HepG2 (cell line): ENCODE data around the gene MVK. TPM values are rescaled to one million over a fixed set of nuclear protein-coding genes. Genes with fewer than 3 reads are reported as not detected.

Experiments used
- ATAC-seq: fragments of 200-7000 bp; cut with Tn5 transposase; 3 replicates; pipeline ENCODE4 v1.9.1; 2020; ENCODE audit warnings: mild to moderate bottlenecking, moderate library complexity
- BruUV-seq: library from RNA; stranded (reverse); fragments of 400-500 nt; replicated peaks from 2 replicates; lab custom pipeline; 2021; lab: Mats Ljungman, UMichigan
- CTCF ChIA-PET: fragments of 300-600 bp; formaldehyde crosslinking; extraction: SDS; loops from one replicate; lab custom pipeline; 2021; ENCODE audit warnings: low total read pairs, inconsistent platforms, low intra/inter-chr PET ratio; lab: Yijun Ruan, JAX
- POLR2A ChIA-PET: fragments of 350-600 bp; sonication (Branson Sonifier 250); formaldehyde crosslinking; loops from one replicate; lab custom pipeline; 2020; ENCODE audit warnings: antibody characterized with exemption, inconsistent platforms; lab: Yijun Ruan, JAX
- DNase-seq: peaks from one replicate; pipeline ENCODE4 v3.0.0-alpha.2; 2015; ENCODE audit warnings: low spot score
- FAIRE-seq: peaks from 3 replicates; lab custom pipeline; 2011; peaks lifted over from hg19 to GRCh38; lab: Jason Lieb, UNC
- H2AFZ ChIP-seq: one replicate; pipeline ENCODE4 v1.6.1; 2011; ENCODE audit warnings: low read length, inconsistent platforms
- H3K27ac ChIP-seq: fragments of 300-600 bp; 3 replicates; pipeline ENCODE4 v1.8.0; 2011; ENCODE audit warnings: mixed run types, mild to moderate bottlenecking, mixed read lengths, low read length, inconsistent platforms; ENCODE audit not compliant: insufficient read depth; ENCODE audit errors: extremely low read length
- H3K27me3 ChIP-seq, 2 experiments: fragments of 200-600 bp in 1 of 2; 2 replicates in 1 of 2; 3 replicates in 1 of 2; pipeline versions ENCODE4 v1.6.0 to v1.8.0; 2011; ENCODE audit warnings: low read length in 2 of 2, mild to moderate bottlenecking in 2 of 2, moderate library complexity in 2 of 2, inconsistent platforms in 1 of 2; ENCODE audit not compliant: insufficient read depth in 2 of 2, control insufficient read depth in 1 of 2
- H3K36me3 ChIP-seq, 2 experiments: fragments of 200-600 bp in 1 of 2; replicated peaks in 1 of 2; 2 replicates in 1 of 2; 3 replicates in 1 of 2; pipeline versions ENCODE4 v1.5.1 to v1.8.0; 2011; ENCODE audit warnings: low read length in 2 of 2, inconsistent platforms in 1 of 2; ENCODE audit not compliant: insufficient read depth in 2 of 2, control insufficient read depth in 1 of 2
- H3K4me1 ChIP-seq: 2 replicates; pipeline ENCODE4 v1.5.1; 2012; ENCODE audit warnings: low read length, inconsistent platforms; ENCODE audit not compliant: insufficient read depth
- H3K4me2 ChIP-seq: 2 replicates; pipeline ENCODE4 v1.6.0; 2011; ENCODE audit warnings: low read depth, low read length, inconsistent platforms
- H3K4me3 ChIP-seq, 3 experiments: fragments of 200-600 bp in 1 of 3; sonication (generic), shearing (Covaris generic) in 1 of 3; replicated peaks in 1 of 3; 2 replicates each; pipeline ENCODE4 v1.5.1; 2011 to 2016; ENCODE audit warnings: low read length in 3 of 3, inconsistent platforms in 2 of 3, low read depth in 2 of 3, mild to moderate bottlenecking in 2 of 3, control low read depth in 1 of 3, mixed read lengths in 1 of 3; ENCODE audit not compliant: insufficient read depth in 1 of 3
- H3K79me2 ChIP-seq: one replicate; pipeline ENCODE4 v1.6.1; 2011; ENCODE audit warnings: low read length, inconsistent platforms; ENCODE audit not compliant: insufficient read depth
- H3K9ac ChIP-seq: 2 replicates; pipeline ENCODE4 v1.6.0; 2011; ENCODE audit warnings: mild to moderate bottlenecking, low read depth, low read length, inconsistent platforms; ENCODE audit not compliant: insufficient read depth
- H3K9me3 ChIP-seq: 2 replicates; pipeline ENCODE4 v1.5.1; 2012; ENCODE audit warnings: mild to moderate bottlenecking, low read length
- H4K20me1 ChIP-seq: 2 replicates; pipeline ENCODE4 v1.6.0; 2011; ENCODE audit warnings: inconsistent platforms, mild to moderate bottlenecking, low read length, moderate library complexity; ENCODE audit not compliant: insufficient read depth
- BCL6 ChIP-seq: IDR thresholded peaks from 2 replicates; pipeline ENCODE4 v1.6.1; 2016; ENCODE audit warnings: missing genetic modification reagents, missing compliant biosample characterization
- HNRNPK ChIP-seq: fragments of 200-400 bp; formaldehyde crosslinking; IDR thresholded peaks from 2 replicates; pipeline ENCODE4 v1.6.1; 2018; ENCODE audit warnings: low read length, low read depth, moderate library complexity, mild to moderate bottlenecking; ENCODE audit not compliant: poor library complexity, severe bottlenecking
- JUND ChIP-seq: sonication (generic); formaldehyde crosslinking; IDR thresholded peaks from 2 replicates; pipeline ENCODE4 v1.8.0; 2022; ENCODE audit warnings: mild to moderate bottlenecking, missing genetic modification reagents
- KLF6 ChIP-seq: IDR thresholded peaks from 2 replicates; pipeline ENCODE4 v1.8.0; 2016; ENCODE audit warnings: missing biosample characterization, missing genetic modification reagents
- MEIS2 ChIP-seq: sonication (generic); formaldehyde crosslinking; IDR thresholded peaks from 2 replicates; pipeline ENCODE4 v1.9.0; 2021; ENCODE audit warnings: mild to moderate bottlenecking, missing genetic modification reagents
- MTA1 ChIP-seq: sonication (generic); formaldehyde crosslinking; IDR thresholded peaks from 2 replicates; pipeline ENCODE4 v1.4.0; 2020; ENCODE audit warnings: missing genetic modification reagents, mild to moderate bottlenecking, borderline replicate concordance
- ZMYM3 ChIP-seq: sonication (generic); formaldehyde crosslinking; IDR thresholded peaks from 2 replicates; pipeline ENCODE4 v1.5.1; 2020; ENCODE audit warnings: mild to moderate bottlenecking, missing genetic modification reagents
- ZNF720 ChIP-seq: sonication (generic); formaldehyde crosslinking; IDR thresholded peaks from 2 replicates; pipeline ENCODE4 v1.4.0; 2020; ENCODE audit warnings: missing genetic modification reagents
- ZSCAN31 ChIP-seq: sonication (generic); formaldehyde crosslinking; IDR thresholded peaks from 2 replicates; pipeline ENCODE4 v1.5.0; 2020; ENCODE audit warnings: low read depth, mild to moderate bottlenecking, missing genetic modification reagents
- WGBS: methylation state at CpG from one replicate; pipeline ENCODE4 v1.1.6; 2017; ENCODE audit warnings: low lambda C conversion rate; 5-methylcytosine and 5-hydroxymethylcytosine counted together
- in situ Hi-C: cut with HindIII; loops from 2 replicates; pipeline ENCODE4 v1.10.0; 2017; ENCODE audit warnings: low pct_unique_long_range_greater_than_20kb; ENCODE audit not compliant: extremely low pct_ligation_motif_present
- intact Hi-C: fragments of 100-400 bp; cut with micrococcal nuclease; formaldehyde crosslinking; loops from one replicate; pipeline ENCODE4 v1.10.0; 2022; ENCODE audit not compliant: unreplicated experiment
- polyA plus RNA-seq, 8 experiments: library from polyadenylated mRNA; depleted of rRNA in 3 of 8; stranded (reverse) in 7 of 8; unstranded in 1 of 8; fragments of >200 nt; fragmentation: Illumina TruSeq in 4 of 8; extraction: Trizol in 4 of 8; gene quantifications; 2 replicates each; pipeline versions ENCODE4 v1.2.1 to v1.2.3, GENCODE V29; 2011 to 2016; ENCODE audit warnings: low read depth in 4 of 8, missing spikeins in 1 of 8, mixed read lengths in 1 of 8; ENCODE audit not compliant: insufficient read depth in 1 of 8
- total RNA-seq, 5 experiments: library from RNA; depleted of rRNA; stranded (reverse); fragments of >200 nt; fragmentation: Illumina TruSeq; extraction: Trizol; gene quantifications; 2 replicates each; pipeline ENCODE4 v1.2.3, GENCODE V29; 2016; ENCODE audit warnings: low read depth in 1 of 5
- TF ChIP-seq, protein P1 (sequence below): sonication (generic); formaldehyde crosslinking; IDR thresholded peaks from 2 replicates; pipeline ENCODE4 v1.4.0; 2020; ENCODE audit warnings: mild to moderate bottlenecking, low read depth, missing genetic modification reagents
- TF ChIP-seq, protein P2 (sequence below): sonication (generic); formaldehyde crosslinking; conservative IDR thresholded peaks from 2 replicates; pipeline ENCODE4 v1.8.0; 2022; ENCODE audit warnings: low read depth, missing genetic modification reagents
- TF ChIP-seq, protein P3 (sequence below): fragments of 450-650 bp; IDR thresholded peaks from 2 replicates; pipeline ENCODE4 v1.6.1; 2016
- TF ChIP-seq, protein P4 (sequence below): IDR thresholded peaks from 2 replicates; pipeline ENCODE4 v1.6.1; 2016; ENCODE audit warnings: low read depth, control low read depth
- TF ChIP-seq, protein P5 (sequence below): IDR thresholded peaks from 2 replicates; pipeline ENCODE4 v1.6.1; 2012; ENCODE audit warnings: inconsistent platforms
- TF ChIP-seq, protein P6 (sequence below): IDR thresholded peaks from 2 replicates; pipeline ENCODE4 v1.6.1; 2016; ENCODE audit warnings: low read depth
- TF ChIP-seq, protein P7 (sequence below): sonication (generic); formaldehyde crosslinking; IDR thresholded peaks from 2 replicates; pipeline ENCODE4 v1.9.0; 2021; ENCODE audit warnings: missing genetic modification reagents, borderline replicate concordance
- TF ChIP-seq, protein P8 (sequence below): sonication (generic); formaldehyde crosslinking; IDR thresholded peaks from 2 replicates; pipeline ENCODE4 v1.4.0; 2020; ENCODE audit warnings: mild to moderate bottlenecking, missing genetic modification reagents

The MVK gene
- total and polyA plus RNA-seq, 2 of the 13 experiments (the other 11 are each of a cell fraction or from before 2014, with no cell fraction given): 11.6 to 66.9 TPM

DNA sequence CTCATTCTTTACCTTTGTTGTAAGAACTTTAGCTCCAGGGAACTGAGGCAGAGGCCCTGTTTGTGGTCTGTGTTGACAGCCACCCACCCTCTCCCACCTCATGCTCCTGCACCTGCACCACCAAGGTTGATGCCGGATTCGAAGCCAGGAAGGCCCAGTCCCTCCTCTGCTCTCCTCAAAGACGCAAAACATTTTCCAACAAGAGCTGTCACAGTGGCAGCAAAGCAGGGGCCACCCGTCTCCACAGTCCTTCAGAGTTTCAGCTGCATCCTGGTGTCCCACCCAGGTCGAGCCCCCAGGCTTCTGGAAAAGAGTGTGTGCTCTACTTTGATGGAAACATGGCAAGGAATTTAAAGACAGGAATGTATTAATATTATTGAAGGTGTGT lies 37.7 kb upstream of the MVK start:
- Histone ChIP-seq H3K4me1 (peaks cover 8% of the 10 kb centered on the region), H3K9ac (no peak overlapping the region), H3K36me3 (peaks cover 0 to 2% of the 10 kb centered on the region in 2 experiments; a peak in 2 of 5 replicates), H3K9me3 (no peaks in the 10 kb centered on the region), H4K20me1 (no peaks in the 10 kb centered on the region), H3K27me3 (no peaks in the 10 kb centered on the region), H2AFZ (no peak overlapping the region), H3K27ac (no peak overlapping the region), H3K79me2 (no peaks in the 10 kb centered on the region), H3K4me3 (no peak overlapping the region), H3K4me2 (no peak overlapping the region)
- POLR2A ChIA-PET: no interaction called here
- TF ChIP-seq MTA1 (CRISPR knock-in tag) (no peak), ZNF720 (CRISPR knock-in tag) (no peak), HNRNPK (no peak), KLF6 (CRISPR knock-in tag) (no peak), JUND (CRISPR knock-in tag) (no peak), ZSCAN31 (CRISPR knock-in tag) (no peak), MEIS2 (CRISPR knock-in tag) (no peak), BCL6 (no peak), ZMYM3 (CRISPR knock-in tag) (no peak)
- TF ChIP-seq, protein P1, sequence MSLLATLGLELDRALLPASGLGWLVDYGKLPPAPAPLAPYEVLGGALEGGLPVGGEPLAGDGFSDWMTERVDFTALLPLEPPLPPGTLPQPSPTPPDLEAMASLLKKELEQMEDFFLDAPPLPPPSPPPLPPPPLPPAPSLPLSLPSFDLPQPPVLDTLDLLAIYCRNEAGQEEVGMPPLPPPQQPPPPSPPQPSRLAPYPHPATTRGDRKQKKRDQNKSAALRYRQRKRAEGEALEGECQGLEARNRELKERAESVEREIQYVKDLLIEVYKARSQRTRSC (CRISPR knock-in tag): no peak
- TF ChIP-seq, protein P2, sequence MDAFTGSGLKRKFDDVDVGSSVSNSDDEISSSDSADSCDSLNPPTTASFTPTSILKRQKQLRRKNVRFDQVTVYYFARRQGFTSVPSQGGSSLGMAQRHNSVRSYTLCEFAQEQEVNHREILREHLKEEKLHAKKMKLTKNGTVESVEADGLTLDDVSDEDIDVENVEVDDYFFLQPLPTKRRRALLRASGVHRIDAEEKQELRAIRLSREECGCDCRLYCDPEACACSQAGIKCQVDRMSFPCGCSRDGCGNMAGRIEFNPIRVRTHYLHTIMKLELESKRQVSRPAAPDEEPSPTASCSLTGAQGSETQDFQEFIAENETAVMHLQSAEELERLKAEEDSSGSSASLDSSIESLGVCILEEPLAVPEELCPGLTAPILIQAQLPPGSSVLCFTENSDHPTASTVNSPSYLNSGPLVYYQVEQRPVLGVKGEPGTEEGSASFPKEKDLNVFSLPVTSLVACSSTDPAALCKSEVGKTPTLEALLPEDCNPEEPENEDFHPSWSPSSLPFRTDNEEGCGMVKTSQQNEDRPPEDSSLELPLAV (CRISPR knock-in tag): no peak
- TF ChIP-seq, protein P3, sequence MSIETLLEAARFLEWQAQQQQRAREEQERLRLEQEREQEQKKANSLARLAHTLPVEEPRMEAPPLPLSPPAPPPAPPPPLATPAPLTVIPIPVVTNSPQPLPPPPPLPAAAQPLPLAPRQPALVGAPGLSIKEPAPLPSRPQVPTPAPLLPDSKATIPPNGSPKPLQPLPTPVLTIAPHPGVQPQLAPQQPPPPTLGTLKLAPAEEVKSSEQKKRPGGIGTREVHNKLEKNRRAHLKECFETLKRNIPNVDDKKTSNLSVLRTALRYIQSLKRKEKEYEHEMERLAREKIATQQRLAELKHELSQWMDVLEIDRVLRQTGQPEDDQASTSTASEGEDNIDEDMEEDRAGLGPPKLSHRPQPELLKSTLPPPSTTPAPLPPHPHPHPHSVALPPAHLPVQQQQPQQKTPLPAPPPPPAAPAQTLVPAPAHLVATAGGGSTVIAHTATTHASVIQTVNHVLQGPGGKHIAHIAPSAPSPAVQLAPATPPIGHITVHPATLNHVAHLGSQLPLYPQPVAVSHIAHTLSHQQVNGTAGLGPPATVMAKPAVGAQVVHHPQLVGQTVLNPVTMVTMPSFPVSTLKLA: no peak
- TF ChIP-seq, protein P4, sequence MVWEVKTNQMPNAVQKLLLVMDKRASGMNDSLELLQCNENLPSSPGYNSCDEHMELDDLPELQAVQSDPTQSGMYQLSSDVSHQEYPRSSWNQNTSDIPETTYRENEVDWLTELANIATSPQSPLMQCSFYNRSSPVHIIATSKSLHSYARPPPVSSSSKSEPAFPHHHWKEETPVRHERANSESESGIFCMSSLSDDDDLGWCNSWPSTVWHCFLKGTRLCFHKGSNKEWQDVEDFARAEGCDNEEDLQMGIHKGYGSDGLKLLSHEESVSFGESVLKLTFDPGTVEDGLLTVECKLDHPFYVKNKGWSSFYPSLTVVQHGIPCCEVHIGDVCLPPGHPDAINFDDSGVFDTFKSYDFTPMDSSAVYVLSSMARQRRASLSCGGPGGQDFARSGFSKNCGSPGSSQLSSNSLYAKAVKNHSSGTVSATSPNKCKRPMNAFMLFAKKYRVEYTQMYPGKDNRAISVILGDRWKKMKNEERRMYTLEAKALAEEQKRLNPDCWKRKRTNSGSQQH (CRISPR knock-in tag): no peak
- TF ChIP-seq, protein P5, sequence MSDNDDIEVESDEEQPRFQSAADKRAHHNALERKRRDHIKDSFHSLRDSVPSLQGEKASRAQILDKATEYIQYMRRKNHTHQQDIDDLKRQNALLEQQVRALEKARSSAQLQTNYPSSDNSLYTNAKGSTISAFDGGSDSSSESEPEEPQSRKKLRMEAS: no peak
- TF ChIP-seq, protein P6, sequence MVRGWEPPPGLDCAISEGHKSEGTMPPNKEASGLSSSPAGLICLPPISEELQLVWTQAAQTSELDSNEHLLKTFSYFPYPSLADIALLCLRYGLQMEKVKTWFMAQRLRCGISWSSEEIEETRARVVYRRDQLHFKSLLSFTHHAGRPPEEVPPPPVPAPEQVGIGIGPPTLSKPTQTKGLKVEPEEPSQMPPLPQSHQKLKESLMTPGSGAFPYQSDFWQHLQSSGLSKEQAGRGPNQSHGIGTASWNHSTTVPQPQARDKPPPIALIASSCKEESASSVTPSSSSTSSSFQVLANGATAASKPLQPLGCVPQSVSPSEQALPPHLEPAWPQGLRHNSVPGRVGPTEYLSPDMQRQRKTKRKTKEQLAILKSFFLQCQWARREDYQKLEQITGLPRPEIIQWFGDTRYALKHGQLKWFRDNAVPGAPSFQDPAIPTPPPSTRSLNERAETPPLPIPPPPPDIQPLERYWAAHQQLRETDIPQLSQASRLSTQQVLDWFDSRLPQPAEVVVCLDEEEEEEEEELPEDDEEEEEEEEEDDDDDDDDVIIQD (CRISPR knock-in tag): no peak
- TF ChIP-seq, protein P7, sequence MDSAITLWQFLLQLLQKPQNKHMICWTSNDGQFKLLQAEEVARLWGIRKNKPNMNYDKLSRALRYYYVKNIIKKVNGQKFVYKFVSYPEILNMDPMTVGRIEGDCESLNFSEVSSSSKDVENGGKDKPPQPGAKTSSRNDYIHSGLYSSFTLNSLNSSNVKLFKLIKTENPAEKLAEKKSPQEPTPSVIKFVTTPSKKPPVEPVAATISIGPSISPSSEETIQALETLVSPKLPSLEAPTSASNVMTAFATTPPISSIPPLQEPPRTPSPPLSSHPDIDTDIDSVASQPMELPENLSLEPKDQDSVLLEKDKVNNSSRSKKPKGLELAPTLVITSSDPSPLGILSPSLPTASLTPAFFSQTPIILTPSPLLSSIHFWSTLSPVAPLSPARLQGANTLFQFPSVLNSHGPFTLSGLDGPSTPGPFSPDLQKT (CRISPR knock-in tag): no peak
- TF ChIP-seq, protein P8, sequence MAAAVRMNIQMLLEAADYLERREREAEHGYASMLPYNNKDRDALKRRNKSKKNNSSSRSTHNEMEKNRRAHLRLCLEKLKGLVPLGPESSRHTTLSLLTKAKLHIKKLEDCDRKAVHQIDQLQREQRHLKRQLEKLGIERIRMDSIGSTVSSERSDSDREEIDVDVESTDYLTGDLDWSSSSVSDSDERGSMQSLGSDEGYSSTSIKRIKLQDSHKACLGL (CRISPR knock-in tag): no peak
- intact Hi-C loops: no loop called here
- DNase-seq (no peak), FAIRE-seq (no peak), ATAC-seq (no peak)
- CTCF ChIA-PET: no interaction called here
- in situ Hi-C loops: no loop called here
- BruUV-seq: no TSS peak
- WGBS: 80% methylated on average over 5 of the region's 5 CpGs
